ENCODE results near the gene ARAP2.
A peak's percentile ranks its signal among the peaks of the same experiment; 100 is the strongest.
"Not testable (repeated sequence)": the region's sequence is repeated elsewhere in the genome, so short reads cannot be mapped to it uniquely, and the experiment has no call there.

The ARAP2 gene

GRCh38 chr4:36196145-36196913 is 48.0 kb downstream of the ARAP2 start:
- H3K4me3 ChIP-seq (ENCODE audit: low read depth, low read length): no peak overlapping the region
- no peak for DNase-seq (ENCODE audit: low read depth)

GRCh38 chr4:36192922-36193321 is 51.4 kb downstream of the ARAP2 start:
- H3K4me3 ChIP-seq (ENCODE audit: low read depth, low read length): no peak overlapping the region
- no peak for DNase-seq (ENCODE audit: low read depth)

GRCh38 chr4:36189511-36190226 is 54.6 kb downstream of the ARAP2 start:
- H3K4me3 ChIP-seq (ENCODE audit: low read depth, low read length): no peak overlapping the region
- DNase-seq (ENCODE audit: low read depth): no peak

- no peak for DNase-seq (ENCODE audit: low read depth)
- no peak overlapping the region for H3K4me3 ChIP-seq (ENCODE audit: low read depth, low read length)
Observed at GRCh38 chr4:36187723-36188333, 56.5 kb downstream of the ARAP2 start.

- H3K4me3 ChIP-seq (ENCODE audit: low read depth, low read length): no peak overlapping the region
- DNase-seq (ENCODE audit: low read depth): no peak
Observed at GRCh38 chr4:36183665-36184393, 60.5 kb downstream of the ARAP2 start.

- no peak overlapping the region for H3K4me3 ChIP-seq (ENCODE audit: low read depth, low read length)
- DNase-seq (ENCODE audit: low read depth): no peak
Observed at GRCh38 chr4:36183232-36183631, 61.1 kb downstream of the ARAP2 start.

- not testable (repeated sequence) for H3K4me3 ChIP-seq (ENCODE audit: low read depth, low read length); DNase-seq (ENCODE audit: low read depth)
Observed at GRCh38 chr4:36182315-36182714, 62.0 kb downstream of the ARAP2 start.

GRCh38 chr4:36180206-36180605 is 64.1 kb downstream of the ARAP2 start:
- H3K4me3 ChIP-seq (ENCODE audit: low read depth, low read length): no peak overlapping the region
- no peak for DNase-seq (ENCODE audit: low read depth)

- DNase-seq (ENCODE audit: low read depth): peak; percentile 18
Observed at GRCh38 chr4:36178484-36178883, 65.8 kb downstream of the ARAP2 start.

GRCh38 chr4:36177946-36178345 is 66.4 kb downstream of the ARAP2 start:
- no peak for DNase-seq (ENCODE audit: low read depth)
- H3K4me3 ChIP-seq (ENCODE audit: low read depth, low read length): no peak overlapping the region

More at GRCh38 chr4:36178484-36178883, 65.8 kb downstream of the ARAP2 start:
- H3K4me3 ChIP-seq (ENCODE audit: low read depth, low read length): no peak overlapping the region

- DNase-seq (ENCODE audit: low read depth): no peak
- H3K4me3 ChIP-seq (ENCODE audit: low read depth, low read length): no peak overlapping the region
Observed at GRCh38 chr4:36174570-36174969, 69.7 kb downstream of the ARAP2 start.

- no peak for DNase-seq (ENCODE audit: low read depth)
- no peak overlapping the region for H3K4me3 ChIP-seq (ENCODE audit: low read depth, low read length)
Observed at GRCh38 chr4:36173905-36174304, 70.4 kb downstream of the ARAP2 start.

- no peak for DNase-seq (ENCODE audit: low read depth)
- H3K4me3 ChIP-seq (ENCODE audit: low read depth, low read length): no peak overlapping the region
Observed at GRCh38 chr4:36172656-36173055, 71.7 kb downstream of the ARAP2 start.

GRCh38 chr4:36168127-36168878 is 76.0 kb downstream of the ARAP2 start:
- no peak overlapping the region for H3K4me3 ChIP-seq (ENCODE audit: low read depth, low read length)
- no peak for DNase-seq (ENCODE audit: low read depth)

GRCh38 chr4:36165631-36166005 is 78.7 kb downstream of the ARAP2 start:
- H3K4me3 ChIP-seq (ENCODE audit: low read depth, low read length): no peak overlapping the region
- no peak for DNase-seq (ENCODE audit: low read depth)

GRCh38 chr4:36164900-36165630 is 79.2 kb downstream of the ARAP2 start:
- DNase-seq (ENCODE audit: low read depth): no peak
- H3K4me3 ChIP-seq (ENCODE audit: low read depth, low read length): no peak overlapping the region

- DNase-seq (ENCODE audit: low read depth): no peak
- H3K4me3 ChIP-seq (ENCODE audit: low read depth, low read length): no peak overlapping the region
Observed at GRCh38 chr4:36163198-36163597, 81.1 kb downstream of the ARAP2 start.

- H3K4me3 ChIP-seq (ENCODE audit: low read depth, low read length): no peak overlapping the region
- no peak for DNase-seq (ENCODE audit: low read depth)
Observed at GRCh38 chr4:36159208-36159607, 85.1 kb downstream of the ARAP2 start.

- no peak overlapping the region for H3K4me3 ChIP-seq (ENCODE audit: low read depth, low read length)
- DNase-seq (ENCODE audit: low read depth): no peak
Observed at GRCh38 chr4:36152735-36153134, 91.6 kb downstream of the ARAP2 start.
